Measurements from ENCODE around the gene THY1. TPM values are rescaled to one million over a fixed set of nuclear protein-coding genes. Genes with fewer than 3 reads are reported as not detected.

The THY1 gene
- polyA plus RNA-seq, 1 donor from 2014 or later: 98.3 TPM

DNA sequence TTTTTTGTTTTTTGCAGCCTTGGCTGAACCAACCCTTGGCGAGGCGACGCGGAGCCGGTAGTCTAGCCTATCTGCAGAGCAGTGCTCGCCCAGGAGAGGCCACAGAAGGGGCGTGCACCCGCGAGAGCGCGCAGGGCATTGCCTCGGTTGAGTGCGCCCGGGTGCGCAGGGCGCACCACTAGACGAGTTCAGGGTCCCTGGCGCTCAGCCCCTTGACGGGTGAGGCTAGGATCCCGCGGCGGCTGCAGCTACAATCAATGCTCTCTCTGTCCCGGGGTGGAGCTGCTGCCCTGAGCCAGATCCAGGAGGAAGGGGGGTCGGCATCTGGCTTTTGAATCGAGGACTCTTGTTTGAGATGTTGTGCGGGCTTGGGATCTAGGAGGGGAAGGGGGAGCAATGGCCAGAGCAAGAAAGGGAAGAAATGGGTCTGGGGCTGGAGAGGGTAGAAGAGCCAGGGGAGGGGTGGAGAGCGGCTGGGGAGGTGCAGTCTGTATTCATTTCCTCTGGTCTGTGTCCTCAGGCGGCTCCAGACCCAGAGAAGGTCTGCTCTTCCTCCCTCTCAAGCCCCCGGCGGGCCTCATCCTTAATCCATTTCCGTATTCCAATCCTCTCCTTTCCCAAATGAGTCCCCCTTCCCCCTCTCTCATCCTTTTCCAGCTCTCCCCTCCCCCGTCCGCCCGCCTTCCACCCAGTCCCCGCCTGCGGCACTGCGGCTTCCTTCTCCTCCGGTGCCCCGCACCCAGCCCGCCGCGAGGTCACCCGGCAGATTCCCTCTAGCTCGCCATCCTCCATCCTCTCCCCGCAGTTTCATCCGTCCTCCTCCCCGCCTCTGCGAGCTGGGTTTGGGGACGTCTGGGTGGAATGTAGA, 797 bp downstream of the THY1 start:
- peak overlapping the region; percentile 49 for H3K4me2 ChIP-seq (ENCODE audit: low read length)
- peaks cover 4% of the 10 kb centered on the region for H3K79me2 ChIP-seq (replicated peaks; ENCODE audit: insufficient read depth, low read length)
- peak overlapping the region; percentile 99 for H3K4me3 ChIP-seq (ENCODE audit: low read length)
- no peaks in the 10 kb centered on the region for H3K9me3 ChIP-seq (ENCODE audit: low read length)
- H3K27ac ChIP-seq (ENCODE audit: low read length): peak overlapping the region; percentile 90
- H3K36me3 ChIP-seq (ENCODE audit: insufficient read depth, low read length): no peaks in the 10 kb centered on the region
- H3K27me3 ChIP-seq (ENCODE audit: insufficient read depth, low read depth, low read length): no peaks in the 10 kb centered on the region
- no peaks in the 10 kb centered on the region for H3K9me2 ChIP-seq (ENCODE audit: insufficient read depth, low read length)
- no peaks in the 10 kb centered on the region for H4K20me1 ChIP-seq (ENCODE audit: insufficient read depth)
- TF ChIP-seq, protein P1, sequence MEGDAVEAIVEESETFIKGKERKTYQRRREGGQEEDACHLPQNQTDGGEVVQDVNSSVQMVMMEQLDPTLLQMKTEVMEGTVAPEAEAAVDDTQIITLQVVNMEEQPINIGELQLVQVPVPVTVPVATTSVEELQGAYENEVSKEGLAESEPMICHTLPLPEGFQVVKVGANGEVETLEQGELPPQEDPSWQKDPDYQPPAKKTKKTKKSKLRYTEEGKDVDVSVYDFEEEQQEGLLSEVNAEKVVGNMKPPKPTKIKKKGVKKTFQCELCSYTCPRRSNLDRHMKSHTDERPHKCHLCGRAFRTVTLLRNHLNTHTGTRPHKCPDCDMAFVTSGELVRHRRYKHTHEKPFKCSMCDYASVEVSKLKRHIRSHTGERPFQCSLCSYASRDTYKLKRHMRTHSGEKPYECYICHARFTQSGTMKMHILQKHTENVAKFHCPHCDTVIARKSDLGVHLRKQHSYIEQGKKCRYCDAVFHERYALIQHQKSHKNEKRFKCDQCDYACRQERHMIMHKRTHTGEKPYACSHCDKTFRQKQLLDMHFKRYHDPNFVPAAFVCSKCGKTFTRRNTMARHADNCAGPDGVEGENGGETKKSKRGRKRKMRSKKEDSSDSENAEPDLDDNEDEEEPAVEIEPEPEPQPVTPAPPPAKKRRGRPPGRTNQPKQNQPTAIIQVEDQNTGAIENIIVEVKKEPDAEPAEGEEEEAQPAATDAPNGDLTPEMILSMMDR (IDR thresholded peaks at IDR 0.05; ENCODE audit: poor library complexity, severe bottlenecking): peak; percentile 26
- peak; percentile 46 for TF ChIP-seq SMC3 (conservative IDR thresholded peaks at IDR 0.05; ENCODE audit: poor library complexity)
- peak; percentile 40 for TF ChIP-seq RAD21 (conservative IDR thresholded peaks at IDR 0.05)
- no peak for TF ChIP-seq EZH2 (IDR thresholded peaks at IDR 0.05; ENCODE audit: borderline replicate concordance, insufficient read depth, low read length, poor library complexity, severe bottlenecking)
- TF ChIP-seq MXI1 (conservative IDR thresholded peaks at IDR 0.05; ENCODE audit: poor library complexity, severe bottlenecking): peak; percentile 41
- TF ChIP-seq TAF1 (IDR thresholded peaks at IDR 0.05; ENCODE audit: low read depth): no peak
- peak; percentile 68 for TF ChIP-seq POLR2AphosphoS5 (IDR thresholded peaks at IDR 0.05)
- TF ChIP-seq, protein P2, sequence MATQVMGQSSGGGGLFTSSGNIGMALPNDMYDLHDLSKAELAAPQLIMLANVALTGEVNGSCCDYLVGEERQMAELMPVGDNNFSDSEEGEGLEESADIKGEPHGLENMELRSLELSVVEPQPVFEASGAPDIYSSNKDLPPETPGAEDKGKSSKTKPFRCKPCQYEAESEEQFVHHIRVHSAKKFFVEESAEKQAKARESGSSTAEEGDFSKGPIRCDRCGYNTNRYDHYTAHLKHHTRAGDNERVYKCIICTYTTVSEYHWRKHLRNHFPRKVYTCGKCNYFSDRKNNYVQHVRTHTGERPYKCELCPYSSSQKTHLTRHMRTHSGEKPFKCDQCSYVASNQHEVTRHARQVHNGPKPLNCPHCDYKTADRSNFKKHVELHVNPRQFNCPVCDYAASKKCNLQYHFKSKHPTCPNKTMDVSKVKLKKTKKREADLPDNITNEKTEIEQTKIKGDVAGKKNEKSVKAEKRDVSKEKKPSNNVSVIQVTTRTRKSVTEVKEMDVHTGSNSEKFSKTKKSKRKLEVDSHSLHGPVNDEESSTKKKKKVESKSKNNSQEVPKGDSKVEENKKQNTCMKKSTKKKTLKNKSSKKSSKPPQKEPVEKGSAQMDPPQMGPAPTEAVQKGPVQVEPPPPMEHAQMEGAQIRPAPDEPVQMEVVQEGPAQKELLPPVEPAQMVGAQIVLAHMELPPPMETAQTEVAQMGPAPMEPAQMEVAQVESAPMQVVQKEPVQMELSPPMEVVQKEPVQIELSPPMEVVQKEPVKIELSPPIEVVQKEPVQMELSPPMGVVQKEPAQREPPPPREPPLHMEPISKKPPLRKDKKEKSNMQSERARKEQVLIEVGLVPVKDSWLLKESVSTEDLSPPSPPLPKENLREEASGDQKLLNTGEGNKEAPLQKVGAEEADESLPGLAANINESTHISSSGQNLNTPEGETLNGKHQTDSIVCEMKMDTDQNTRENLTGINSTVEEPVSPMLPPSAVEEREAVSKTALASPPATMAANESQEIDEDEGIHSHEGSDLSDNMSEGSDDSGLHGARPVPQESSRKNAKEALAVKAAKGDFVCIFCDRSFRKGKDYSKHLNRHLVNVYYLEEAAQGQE (IDR thresholded peaks at IDR 0.05; ENCODE audit: borderline replicate concordance): no peak
- no peak for TF ChIP-seq EP300 (conservative IDR thresholded peaks at IDR 0.05; ENCODE audit: poor library complexity, severe bottlenecking)
- no peaks in the 10 kb centered on the region for H3F3A ChIP-seq (ENCODE audit: insufficient read depth, low read length, poor library complexity, severe bottlenecking)
- H2AFZ ChIP-seq (ENCODE audit: low read depth, low read length): peak overlapping the region; percentile 53
- H3K9ac ChIP-seq (ENCODE audit: low read length): peak overlapping the region; percentile 95

DNA sequence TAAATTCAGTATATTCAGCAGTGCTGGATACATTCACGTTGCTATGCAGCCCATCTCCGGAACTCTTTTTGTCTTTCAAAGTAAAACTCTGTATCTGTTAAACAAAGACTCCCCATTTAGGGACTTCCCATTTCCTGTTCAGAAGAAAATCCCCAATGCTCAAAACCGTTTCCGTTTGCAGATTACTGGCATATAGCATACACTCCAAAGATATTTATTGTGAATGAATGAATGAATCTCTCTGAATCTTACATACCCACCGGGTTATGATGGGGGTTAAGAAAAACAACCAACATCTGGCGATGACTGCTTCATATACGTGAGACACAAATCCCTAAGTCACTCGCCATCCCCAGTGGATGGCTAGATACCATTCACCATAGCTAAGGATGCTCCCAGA, 1.6 kb downstream of the THY1 start:
- peak overlapping the region; percentile 90 for H3K27ac ChIP-seq (ENCODE audit: low read length)
- H3K27me3 ChIP-seq (ENCODE audit: insufficient read depth, low read depth, low read length): no peaks in the 10 kb centered on the region
- H3F3A ChIP-seq (ENCODE audit: insufficient read depth, low read length, poor library complexity, severe bottlenecking): no peaks in the 10 kb centered on the region
- H3K9me3 ChIP-seq (ENCODE audit: low read length): no peaks in the 10 kb centered on the region
- no peaks in the 10 kb centered on the region for H3K36me3 ChIP-seq (ENCODE audit: insufficient read depth, low read length)
- no peaks in the 10 kb centered on the region for H3K9me2 ChIP-seq (ENCODE audit: insufficient read depth, low read length)
- H3K4me2 ChIP-seq (ENCODE audit: low read length): peak overlapping the region; percentile 49
- H2AFZ ChIP-seq (ENCODE audit: low read depth, low read length): no peak overlapping the region
- H4K20me1 ChIP-seq (ENCODE audit: insufficient read depth): no peaks in the 10 kb centered on the region
- peak overlapping the region; percentile 99 for H3K4me3 ChIP-seq (ENCODE audit: low read length)
- TF ChIP-seq EZH2 (IDR thresholded peaks at IDR 0.05; ENCODE audit: borderline replicate concordance, insufficient read depth, low read length, poor library complexity, severe bottlenecking) (no peak), SMC3 (conservative IDR thresholded peaks at IDR 0.05; ENCODE audit: poor library complexity) (no peak), MXI1 (conservative IDR thresholded peaks at IDR 0.05; ENCODE audit: poor library complexity, severe bottlenecking) (no peak)
- H3K9ac ChIP-seq (ENCODE audit: low read length): peak overlapping the region; percentile 95
- H3K79me2 ChIP-seq (replicated peaks; ENCODE audit: insufficient read depth, low read length): peaks cover 4% of the 10 kb centered on the region
